Aortic smooth muscle cell (primary cell): ENCODE data around the gene PHF3. TPM values are rescaled to one million over a fixed set of nuclear protein-coding genes. Genes with fewer than 3 reads are reported as not detected.

Experiments
- total RNA-seq: library from RNA; depleted of rRNA; stranded (reverse); fragments of >200 nt; gene quantifications from 2 replicates; pipeline ENCODE4 v1.2.3, GENCODE V29; 2014

Gene PHF3, protein sequence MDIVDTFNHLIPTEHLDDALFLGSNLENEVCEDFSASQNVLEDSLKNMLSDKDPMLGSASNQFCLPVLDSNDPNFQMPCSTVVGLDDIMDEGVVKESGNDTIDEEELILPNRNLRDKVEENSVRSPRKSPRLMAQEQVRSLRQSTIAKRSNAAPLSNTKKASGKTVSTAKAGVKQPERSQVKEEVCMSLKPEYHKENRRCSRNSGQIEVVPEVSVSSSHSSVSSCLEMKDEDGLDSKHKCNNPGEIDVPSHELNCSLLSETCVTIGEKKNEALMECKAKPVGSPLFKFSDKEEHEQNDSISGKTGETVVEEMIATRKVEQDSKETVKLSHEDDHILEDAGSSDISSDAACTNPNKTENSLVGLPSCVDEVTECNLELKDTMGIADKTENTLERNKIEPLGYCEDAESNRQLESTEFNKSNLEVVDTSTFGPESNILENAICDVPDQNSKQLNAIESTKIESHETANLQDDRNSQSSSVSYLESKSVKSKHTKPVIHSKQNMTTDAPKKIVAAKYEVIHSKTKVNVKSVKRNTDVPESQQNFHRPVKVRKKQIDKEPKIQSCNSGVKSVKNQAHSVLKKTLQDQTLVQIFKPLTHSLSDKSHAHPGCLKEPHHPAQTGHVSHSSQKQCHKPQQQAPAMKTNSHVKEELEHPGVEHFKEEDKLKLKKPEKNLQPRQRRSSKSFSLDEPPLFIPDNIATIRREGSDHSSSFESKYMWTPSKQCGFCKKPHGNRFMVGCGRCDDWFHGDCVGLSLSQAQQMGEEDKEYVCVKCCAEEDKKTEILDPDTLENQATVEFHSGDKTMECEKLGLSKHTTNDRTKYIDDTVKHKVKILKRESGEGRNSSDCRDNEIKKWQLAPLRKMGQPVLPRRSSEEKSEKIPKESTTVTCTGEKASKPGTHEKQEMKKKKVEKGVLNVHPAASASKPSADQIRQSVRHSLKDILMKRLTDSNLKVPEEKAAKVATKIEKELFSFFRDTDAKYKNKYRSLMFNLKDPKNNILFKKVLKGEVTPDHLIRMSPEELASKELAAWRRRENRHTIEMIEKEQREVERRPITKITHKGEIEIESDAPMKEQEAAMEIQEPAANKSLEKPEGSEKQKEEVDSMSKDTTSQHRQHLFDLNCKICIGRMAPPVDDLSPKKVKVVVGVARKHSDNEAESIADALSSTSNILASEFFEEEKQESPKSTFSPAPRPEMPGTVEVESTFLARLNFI (N-terminal part only)
- 49.7 and 57.8 TPM in 2 replicates for total RNA-seq

GRCh38 chr6:63635588-63636517 lies at the start of gene PHF3:
Gene PHF3 (plus strand): TSS chr6:63635802. CDS start chr6:63646552, 10,750 bp downstream.

Other genes starting within 250 kb of the PHF3 start
- 41.5 and 69.2 TPM in 2 replicates for gene PTP4A1, start 63.3 kb upstream of the PHF3 start, total RNA-seq